Sigmoid colon (tissue), 3 donors: ENCODE data around the gene PRKAR2B.

Experiments
- CTCF ChIP-seq, 4 experiments: fragments of 450-650 bp in 3 of 4; fragments of 200-600 bp in 1 of 4; IDR thresholded peaks; one replicate each; pipeline ENCODE4 v1.5.1; 2016 to 2019; ENCODE audit warnings: antibody characterized with exemption in 4 of 4, mild to moderate bottlenecking in 3 of 4, moderate library complexity in 2 of 4
- POLR2A ChIP-seq, 2 donors: fragments of 450-650 bp; IDR thresholded peaks; one replicate each; pipeline ENCODE4 v1.6.1; 2016; ENCODE audit warnings: antibody characterized with exemption in 2 of 2, mild to moderate bottlenecking in 2 of 2, moderate library complexity in 2 of 2

DNA sequence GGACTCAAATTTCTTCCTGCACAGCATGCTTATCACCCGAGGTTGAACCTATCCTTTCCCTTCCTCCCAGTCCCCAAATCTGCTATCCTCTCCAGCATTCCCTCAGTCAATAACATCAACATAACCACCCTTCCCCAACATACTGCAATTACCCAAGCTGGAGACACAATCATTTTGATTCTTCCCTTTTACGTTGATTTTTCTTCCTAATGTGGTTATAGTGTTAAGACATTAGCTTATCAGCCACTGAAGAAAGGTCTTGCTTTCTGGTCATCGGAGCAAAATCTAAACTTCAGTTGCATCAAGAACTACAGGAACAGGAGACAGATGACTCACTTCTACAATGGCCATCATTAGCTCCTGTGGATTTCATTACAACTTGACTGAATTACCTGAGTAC is 120.8 kb downstream of the PRKAR2B start:
- TF ChIP-seq CTCF (IDR thresholded peaks at IDR 0.05) (no peak), POLR2A (IDR thresholded peaks at IDR 0.05) (no peak)
